Caco-2 (cell line): ENCODE data around the gene ADK. TPM values are rescaled to one million over a fixed set of nuclear protein-coding genes. Genes with fewer than 3 reads are reported as not detected.

Source experiments
- BruUV-seq: library from RNA; stranded (reverse); fragments of 400-500 nt; replicated peaks from 2 replicates; lab custom pipeline; 2021; lab: Mats Ljungman, UMichigan
- CTCF ChIA-PET: fragments of 300-600 bp; sonication (Branson Sonifier 250); formaldehyde crosslinking; loops from one replicate; lab custom pipeline; 2022; ENCODE audit warnings: antibody characterized with exemption; lab: Charles Lee
- POLR2A ChIA-PET: fragments of 300-600 bp; sonication (Branson Sonifier 250); formaldehyde crosslinking; loops from one replicate; lab custom pipeline; 2022; ENCODE audit warnings: antibody characterized with exemption; lab: Charles Lee
- DNase-seq, 2 experiments: peaks; one replicate each; pipeline versions ENCODE4 v3.0.0 to v3.0.0-alpha.2; 2020 to 2022
- H3K27me3 ChIP-seq: replicated peaks from 2 replicates; pipeline ENCODE4 v1.6.0; 2011; ENCODE audit warnings: low read length; ENCODE audit not compliant: control insufficient read depth, insufficient read depth
- H3K36me3 ChIP-seq: 2 replicates; pipeline ENCODE4 v1.5.1; 2011; ENCODE audit warnings: low read length; ENCODE audit not compliant: control insufficient read depth, insufficient read depth
- H3K4me1 ChIP-seq: fragments of 250-450 bp; sonication (Bioruptor Pico); 2 replicates; pipeline ENCODE4 v1.5.1; 2020; ENCODE audit warnings: mild to moderate bottlenecking
- H3K4me3 ChIP-seq: 2 replicates; pipeline ENCODE4 v1.5.1; 2011; ENCODE audit warnings: low read depth, mild to moderate bottlenecking, control low read depth, low read length
- H3K9me3 ChIP-seq: fragments of 250-450 bp; sonication (Bioruptor Pico); 2 replicates; pipeline ENCODE4 v1.5.1; 2020; ENCODE audit warnings: mild to moderate bottlenecking, moderate library complexity
- H3K27ac Mint-ChIP-seq: one replicate; pipeline ENCODE4 v1.8.0; 2022; ENCODE audit warnings: mixed read lengths; ENCODE audit not compliant: unreplicated experiment
- H3K27me3 Mint-ChIP-seq: one replicate; pipeline ENCODE4 v1.8.0; 2022; ENCODE audit warnings: mixed read lengths; ENCODE audit not compliant: insufficient read depth, unreplicated experiment
- H3K36me3 Mint-ChIP-seq: one replicate; pipeline ENCODE4 v1.8.0; 2022; ENCODE audit warnings: mild to moderate bottlenecking, mixed read lengths; ENCODE audit not compliant: insufficient read depth, unreplicated experiment
- H3K4me1 Mint-ChIP-seq: one replicate; pipeline ENCODE4 v1.8.0; 2022; ENCODE audit warnings: low read depth, mixed read lengths; ENCODE audit not compliant: unreplicated experiment
- H3K4me3 Mint-ChIP-seq: one replicate; pipeline ENCODE4 v1.8.0; 2022; ENCODE audit warnings: mild to moderate bottlenecking, moderate library complexity, mixed read lengths; ENCODE audit not compliant: unreplicated experiment
- H3K9me3 Mint-ChIP-seq: one replicate; pipeline ENCODE4 v1.8.0; 2022; ENCODE audit warnings: mixed read lengths; ENCODE audit not compliant: unreplicated experiment
- intact Hi-C: fragments of 100-400 bp; cut with micrococcal nuclease; formaldehyde crosslinking; loops from one replicate; pipeline ENCODE4 v1.10.0; 2022; ENCODE audit not compliant: unreplicated experiment
- total RNA-seq: library from RNA; stranded (reverse); gene quantifications from 2 replicates; pipeline ENCODE4 v1.2.3, GENCODE V29; 2022
- TF ChIP-seq, protein P1 (sequence below), 2 experiments: fragments of 200-600 bp in 1 of 2; IDR thresholded peaks; 1 replicate in 1 of 2; 2 replicates in 1 of 2; pipeline versions ENCODE4 v1.5.1 to v1.8.0; 2011 to 2022; ENCODE audit warnings: antibody characterized with exemption in 1 of 2, control low read depth in 1 of 2, inconsistent platforms in 1 of 2, low read depth in 1 of 2, low read length in 1 of 2, mild to moderate bottlenecking in 1 of 2, moderate library complexity in 1 of 2; ENCODE audit not compliant: insufficient read depth in 1 of 2, severe bottlenecking in 1 of 2, unreplicated experiment in 1 of 2

ADK gene
- total RNA-seq, 1 experiment from 2014 or later = 105 TPM

DNA sequence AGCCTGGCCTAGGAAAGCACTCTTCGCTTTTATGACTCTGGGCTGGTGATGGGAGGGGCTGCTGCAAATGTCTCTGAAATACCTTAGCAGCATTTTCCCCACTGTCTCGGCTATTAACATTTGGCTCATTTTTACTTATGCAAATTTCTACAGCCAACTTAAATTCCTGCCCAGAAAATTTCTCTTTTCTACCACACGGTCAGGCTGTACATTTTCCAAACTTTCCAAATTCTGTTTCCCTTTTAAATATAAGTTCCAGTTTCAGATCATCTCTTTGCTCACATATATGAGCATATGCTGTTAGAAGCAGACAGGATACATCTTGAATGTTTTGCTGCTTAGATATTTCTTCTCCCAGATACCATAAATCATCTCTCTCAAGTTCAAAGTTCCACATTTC lies 332.3 kb downstream of the ADK start:
- H3K36me3 Mint-ChIP-seq = peaks cover 17% of the 10 kb centered on the region
- TF ChIP-seq, protein P1, sequence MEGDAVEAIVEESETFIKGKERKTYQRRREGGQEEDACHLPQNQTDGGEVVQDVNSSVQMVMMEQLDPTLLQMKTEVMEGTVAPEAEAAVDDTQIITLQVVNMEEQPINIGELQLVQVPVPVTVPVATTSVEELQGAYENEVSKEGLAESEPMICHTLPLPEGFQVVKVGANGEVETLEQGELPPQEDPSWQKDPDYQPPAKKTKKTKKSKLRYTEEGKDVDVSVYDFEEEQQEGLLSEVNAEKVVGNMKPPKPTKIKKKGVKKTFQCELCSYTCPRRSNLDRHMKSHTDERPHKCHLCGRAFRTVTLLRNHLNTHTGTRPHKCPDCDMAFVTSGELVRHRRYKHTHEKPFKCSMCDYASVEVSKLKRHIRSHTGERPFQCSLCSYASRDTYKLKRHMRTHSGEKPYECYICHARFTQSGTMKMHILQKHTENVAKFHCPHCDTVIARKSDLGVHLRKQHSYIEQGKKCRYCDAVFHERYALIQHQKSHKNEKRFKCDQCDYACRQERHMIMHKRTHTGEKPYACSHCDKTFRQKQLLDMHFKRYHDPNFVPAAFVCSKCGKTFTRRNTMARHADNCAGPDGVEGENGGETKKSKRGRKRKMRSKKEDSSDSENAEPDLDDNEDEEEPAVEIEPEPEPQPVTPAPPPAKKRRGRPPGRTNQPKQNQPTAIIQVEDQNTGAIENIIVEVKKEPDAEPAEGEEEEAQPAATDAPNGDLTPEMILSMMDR (IDR thresholded peaks at IDR 0.05; ENCODE audit: insufficient read depth in 1 of 2, low read depth in 1 of 2, low read length in 1 of 2, severe bottlenecking in 1 of 2, unreplicated experiment in 1 of 2) = no peak
- CTCF ChIA-PET = no interaction called here

DNA sequence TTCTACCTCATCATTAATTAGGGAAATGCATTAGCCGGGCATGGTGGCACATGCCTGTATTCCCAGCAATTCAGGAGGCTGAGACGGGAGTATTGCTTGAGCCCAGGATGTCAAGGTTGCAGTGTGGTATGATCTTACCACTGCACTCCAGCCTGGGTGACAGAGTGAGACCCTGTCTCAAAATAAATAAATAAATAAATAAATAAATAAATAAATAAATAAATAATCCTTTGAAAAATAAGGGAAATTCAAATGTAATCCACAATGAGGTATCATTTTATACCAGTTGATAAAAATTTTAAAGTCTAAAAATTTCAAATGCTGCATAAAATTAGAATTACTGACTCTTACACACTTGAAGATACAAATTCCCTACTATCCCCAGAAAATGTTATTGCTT lies 334.3 kb downstream of the ADK start:
- POLR2A ChIA-PET = no interaction called here
- intact Hi-C loops = no loop called here
- H3K27ac Mint-ChIP-seq = no peak overlapping the region
- H3K36me3 Mint-ChIP-seq = peaks cover 17% of the 10 kb centered on the region
- DNase-seq = no peak
- no TSS peak for BruUV-seq
- TF ChIP-seq, protein P1 (IDR thresholded peaks at IDR 0.05; ENCODE audit: insufficient read depth in 1 of 2, low read depth in 1 of 2, low read length in 1 of 2, severe bottlenecking in 1 of 2, unreplicated experiment in 1 of 2) = no peak
- no peaks in the 10 kb centered on the region for H3K27me3 Mint-ChIP-seq
- H3K9me3 Mint-ChIP-seq = no peaks in the 10 kb centered on the region
- H3K4me3 ChIP-seq = no peak overlapping the region
- H3K27me3 ChIP-seq = no peaks in the 10 kb centered on the region
- H3K4me1 Mint-ChIP-seq = peaks cover 7% of the 10 kb centered on the region
- no peak overlapping the region for H3K4me3 Mint-ChIP-seq
- no peaks in the 10 kb centered on the region for H3K36me3 ChIP-seq
- CTCF ChIA-PET = no interaction called here
- H3K9me3 ChIP-seq = no peaks in the 10 kb centered on the region
- H3K4me1 ChIP-seq = 0 out of 2 replicates have a peak, but pooled peaks cover 1% of the 10 kb centered on the region

More for the DNA sequence above, 332.3 kb downstream of the ADK start:
- Histone ChIP-seq H3K4me3 (no peak overlapping the region), H3K36me3 (no peaks in the 10 kb centered on the region; the same call in 1 of the 2 replicates), H3K4me1 (no peaks in the 10 kb centered on the region), H3K27me3 (no peaks in the 10 kb centered on the region), H3K9me3 (no peaks in the 10 kb centered on the region)
- H3K27me3 Mint-ChIP-seq = no peaks in the 10 kb centered on the region
- H3K27ac Mint-ChIP-seq = no peak overlapping the region
- no peak overlapping the region for H3K4me3 Mint-ChIP-seq
- DNase-seq = no peak
- BruUV-seq = no TSS peak
- intact Hi-C loops = no loop called here
- H3K4me1 Mint-ChIP-seq = peaks cover 7% of the 10 kb centered on the region
- POLR2A ChIA-PET = no interaction called here
- no peaks in the 10 kb centered on the region for H3K9me3 Mint-ChIP-seq

DNA sequence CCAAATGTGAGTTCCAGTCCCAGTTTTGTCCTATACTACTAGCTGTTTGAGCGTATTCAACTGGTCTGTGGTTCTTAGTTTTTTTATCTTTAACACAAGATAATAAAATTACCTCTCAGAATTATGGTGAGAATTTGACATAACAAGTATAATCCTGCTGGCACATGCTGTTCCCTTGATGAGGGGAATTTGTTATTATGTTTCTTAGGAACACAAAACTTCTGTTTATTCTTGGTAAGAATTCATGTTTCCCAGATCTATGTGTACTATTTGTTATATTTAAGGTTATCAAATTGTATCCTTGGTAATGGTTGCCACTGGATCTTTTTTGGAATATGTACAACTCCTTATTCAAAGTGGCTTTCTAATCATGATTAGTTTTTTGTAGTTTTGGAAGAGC lies 335.6 kb downstream of the ADK start:
- intact Hi-C loops = no loop called here
- Mint-ChIP-seq H3K27me3 (no peaks in the 10 kb centered on the region), H3K4me1 (peaks cover 7% of the 10 kb centered on the region), H3K27ac (no peak overlapping the region), H3K4me3 (no peak overlapping the region), H3K9me3 (no peaks in the 10 kb centered on the region), H3K36me3 (peaks cover 17% of the 10 kb centered on the region)
- ChIA-PET CTCF (no interaction called here), POLR2A (no interaction called here)
- Histone ChIP-seq H3K4me3 (no peak overlapping the region), H3K27me3 (no peaks in the 10 kb centered on the region), H3K9me3 (no peaks in the 10 kb centered on the region), H3K36me3 (no peaks in the 10 kb centered on the region), H3K4me1 (0 out of 2 replicates have a peak, but pooled peaks cover 4% of the 10 kb centered on the region)
- no peak for DNase-seq
- BruUV-seq = no TSS peak
- TF ChIP-seq, protein P1 (IDR thresholded peaks at IDR 0.05; ENCODE audit: insufficient read depth in 1 of 2, low read depth in 1 of 2, low read length in 1 of 2, severe bottlenecking in 1 of 2, unreplicated experiment in 1 of 2) = no peak
